ENCODE results near the gene CEP135.

GRCh38 chr4:55941881-55942396 lies 6.8 kb upstream of the CEP135 start:
- TF ChIP-seq CTCF (IDR thresholded peaks at IDR 0.05) (no peak), POLR2A (IDR thresholded peaks at IDR 0.05) (no peak)

Measured in uterus (tissue), 2 donors.